ENCODE measurements around the gene FRMD6.

DNA sequence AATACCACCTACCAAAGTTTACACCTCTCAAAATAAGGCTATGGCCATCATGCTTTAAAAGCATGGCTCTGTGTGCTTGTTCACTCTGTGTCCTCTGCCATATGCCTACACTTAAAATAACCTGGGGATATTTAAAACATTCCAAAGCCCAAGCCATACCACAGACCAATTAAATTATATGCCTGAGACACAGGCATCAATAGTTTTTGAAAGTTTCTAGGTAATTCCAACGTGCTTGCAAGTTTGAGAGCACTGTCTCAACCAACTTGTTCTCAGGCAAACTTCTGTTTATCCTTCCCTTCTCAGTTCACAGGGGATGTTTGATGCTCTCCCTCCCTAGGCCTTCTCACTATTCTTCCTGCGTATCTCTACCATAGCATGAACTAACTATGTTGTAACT lies 3.4 kb upstream of the FRMD6 start:
- TF ChIP-seq, protein P1, sequence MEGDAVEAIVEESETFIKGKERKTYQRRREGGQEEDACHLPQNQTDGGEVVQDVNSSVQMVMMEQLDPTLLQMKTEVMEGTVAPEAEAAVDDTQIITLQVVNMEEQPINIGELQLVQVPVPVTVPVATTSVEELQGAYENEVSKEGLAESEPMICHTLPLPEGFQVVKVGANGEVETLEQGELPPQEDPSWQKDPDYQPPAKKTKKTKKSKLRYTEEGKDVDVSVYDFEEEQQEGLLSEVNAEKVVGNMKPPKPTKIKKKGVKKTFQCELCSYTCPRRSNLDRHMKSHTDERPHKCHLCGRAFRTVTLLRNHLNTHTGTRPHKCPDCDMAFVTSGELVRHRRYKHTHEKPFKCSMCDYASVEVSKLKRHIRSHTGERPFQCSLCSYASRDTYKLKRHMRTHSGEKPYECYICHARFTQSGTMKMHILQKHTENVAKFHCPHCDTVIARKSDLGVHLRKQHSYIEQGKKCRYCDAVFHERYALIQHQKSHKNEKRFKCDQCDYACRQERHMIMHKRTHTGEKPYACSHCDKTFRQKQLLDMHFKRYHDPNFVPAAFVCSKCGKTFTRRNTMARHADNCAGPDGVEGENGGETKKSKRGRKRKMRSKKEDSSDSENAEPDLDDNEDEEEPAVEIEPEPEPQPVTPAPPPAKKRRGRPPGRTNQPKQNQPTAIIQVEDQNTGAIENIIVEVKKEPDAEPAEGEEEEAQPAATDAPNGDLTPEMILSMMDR (IDR thresholded peaks at IDR 0.05; ENCODE audit: insufficient read depth, low read length): no peak
- TF ChIP-seq POLR2AphosphoS5 (IDR thresholded peaks at IDR 0.05; ENCODE audit: low read depth) (no peak), GABPA (IDR thresholded peaks at IDR 0.05; ENCODE audit: low read depth) (no peak)
